DOHH2 (cell line): ENCODE data around the gene MAP2K6.

Experiments used
- EZH2phosphoT487 ChIP-seq: fragments of 200-600 bp; sonication (generic); IDR thresholded peaks from 2 replicates; pipeline ENCODE4 v1.6.1; 2017; ENCODE audit warnings: borderline replicate concordance, mild to moderate bottlenecking, antibody characterized with exemption, low read length, moderate library complexity, mixed read lengths
- TF ChIP-seq, protein P1 (sequence below): fragments of 200-600 bp; sonication (generic); IDR thresholded peaks from one replicate; pipeline ENCODE4 v1.5.1; 2014; ENCODE audit warnings: antibody characterized with exemption, mild to moderate bottlenecking, low read depth, low read length; ENCODE audit not compliant: poor library complexity, severe bottlenecking

DNA sequence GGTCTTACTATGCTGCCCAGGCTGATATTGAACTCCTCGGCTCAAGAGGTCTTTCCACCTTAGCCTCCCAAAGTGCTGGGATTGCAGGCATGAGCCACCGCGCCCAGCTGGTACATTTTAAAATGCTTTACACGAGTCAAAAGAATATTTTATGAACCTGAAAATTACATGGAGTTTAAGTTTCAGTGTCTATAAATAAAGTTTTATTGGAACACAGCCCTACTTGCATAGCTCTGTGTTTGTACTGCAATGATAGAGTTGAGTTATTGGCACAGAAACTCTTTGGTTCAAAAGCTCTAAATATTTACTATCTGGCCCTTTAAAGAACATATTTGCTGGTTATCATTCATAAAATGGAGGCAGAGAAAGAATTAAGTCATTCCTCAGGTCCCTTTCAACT lies 24.3 kb downstream of the MAP2K6 start:
- TF ChIP-seq, protein P1, sequence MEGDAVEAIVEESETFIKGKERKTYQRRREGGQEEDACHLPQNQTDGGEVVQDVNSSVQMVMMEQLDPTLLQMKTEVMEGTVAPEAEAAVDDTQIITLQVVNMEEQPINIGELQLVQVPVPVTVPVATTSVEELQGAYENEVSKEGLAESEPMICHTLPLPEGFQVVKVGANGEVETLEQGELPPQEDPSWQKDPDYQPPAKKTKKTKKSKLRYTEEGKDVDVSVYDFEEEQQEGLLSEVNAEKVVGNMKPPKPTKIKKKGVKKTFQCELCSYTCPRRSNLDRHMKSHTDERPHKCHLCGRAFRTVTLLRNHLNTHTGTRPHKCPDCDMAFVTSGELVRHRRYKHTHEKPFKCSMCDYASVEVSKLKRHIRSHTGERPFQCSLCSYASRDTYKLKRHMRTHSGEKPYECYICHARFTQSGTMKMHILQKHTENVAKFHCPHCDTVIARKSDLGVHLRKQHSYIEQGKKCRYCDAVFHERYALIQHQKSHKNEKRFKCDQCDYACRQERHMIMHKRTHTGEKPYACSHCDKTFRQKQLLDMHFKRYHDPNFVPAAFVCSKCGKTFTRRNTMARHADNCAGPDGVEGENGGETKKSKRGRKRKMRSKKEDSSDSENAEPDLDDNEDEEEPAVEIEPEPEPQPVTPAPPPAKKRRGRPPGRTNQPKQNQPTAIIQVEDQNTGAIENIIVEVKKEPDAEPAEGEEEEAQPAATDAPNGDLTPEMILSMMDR: no peak
- TF ChIP-seq EZH2phosphoT487: no peak
